ENCODE measurements around the gene GPBAR1. TPM values are rescaled to one million over a fixed set of nuclear protein-coding genes. Genes with fewer than 3 reads are reported as not detected.
A peak's percentile ranks its signal among the peaks of the same experiment; 100 is the strongest.

Gene GPBAR1
- total and polyA plus RNA-seq, 11 donors = 0.52 to 4.7 (median 1.2) TPM

GRCh38 chr2:218305383-218305782, 44.6 kb downstream of the GPBAR1 start:
- no peak for TF ChIP-seq CTCF (IDR thresholded peaks at IDR 0.05)
- no peak for TF ChIP-seq POLR2A (IDR thresholded peaks at IDR 0.05)
- no peak overlapping the region for H3K27ac ChIP-seq
- intact Hi-C loops (cut with DNase I) = loop anchor here in 2 of 10 donors (10.0 kb wide), 2 partner anchors 89 to 159 kb away; partner anchors contain the start of gene CTDSP1 (in 1 of the 2)
- H3K36me3 ChIP-seq = no peaks in the 10 kb centered on the region
- no peak overlapping the region for H3K4me3 ChIP-seq
- DNase-seq = no peak
- peaks cover 0 to 12% (median 2%) of the 10 kb centered on the region in 12 donors for H3K4me1 ChIP-seq
- WGBS, 4 donors = 74 to 83% (median 77%) methylated on average over 5 of the region's 5 CpGs
- H3K27me3 ChIP-seq = no peaks in the 10 kb centered on the region
- no peaks in the 10 kb centered on the region for H3K9me3 ChIP-seq
- ATAC-seq = no peak

- no peak overlapping the region for H3K27ac ChIP-seq
- intact Hi-C loops (cut with DNase I) = loop anchor here in 2 of 10 donors (10.0 kb wide), 2 partner anchors 88 to 158 kb away; partner anchors contain the start of gene CTDSP1 (in 1 of the 2)
Observed at GRCh38 chr2:218306184-218306920, 45.5 kb downstream of the GPBAR1 start.

GRCh38 chr2:218307415-218308090, 46.7 kb downstream of the GPBAR1 start:
- intact Hi-C loops (cut with DNase I) = loop anchor here in 2 of 10 donors (10.0 kb wide), 2 partner anchors 87 to 157 kb away; partner anchors contain the start of gene CTDSP1 (in 1 of the 2)
- no peaks in the 10 kb centered on the region for H3K36me3 ChIP-seq
- ATAC-seq (peak; percentile 85 to 93 (median 92)), DNase-seq (no peak)
- 76 to 84% (median 78%) methylated on average over 6 of the region's 6 CpGs for WGBS, 4 donors
- peaks cover 0 to 11% (median 0%) of the 10 kb centered on the region in 12 donors for H3K4me1 ChIP-seq
- no peaks in the 10 kb centered on the region for H3K27me3 ChIP-seq
- TF ChIP-seq CTCF (IDR thresholded peaks at IDR 0.05) (no peak), POLR2A (IDR thresholded peaks at IDR 0.05) (no peak)
- no peaks in the 10 kb centered on the region for H3K9me3 ChIP-seq
- H3K27ac ChIP-seq = peak overlapping the region in 8 of 12 donors; percentile 8 to 62 (median 50)
- H3K4me3 ChIP-seq = no peak overlapping the region

More at GRCh38 chr2:218306184-218306920, 45.5 kb downstream of the GPBAR1 start:
- no peak for DNase-seq
- TF ChIP-seq CTCF (IDR thresholded peaks at IDR 0.05) (no peak), POLR2A (IDR thresholded peaks at IDR 0.05) (no peak)
- ATAC-seq = no peak
- peaks cover 0 to 11% (median 0%) of the 10 kb centered on the region in 12 donors for H3K4me1 ChIP-seq
- H3K4me3 ChIP-seq = no peak overlapping the region
- no peaks in the 10 kb centered on the region for H3K9me3 ChIP-seq
- no peaks in the 10 kb centered on the region for H3K36me3 ChIP-seq
- WGBS, 4 donors = 88 to 92% (median 91%) methylated on average over 9 of the region's 9 CpGs
- H3K27me3 ChIP-seq = no peaks in the 10 kb centered on the region

All from heart left ventricle (tissue), 16 donors.